ENCODE measurements around the gene TEX48.
A peak's percentile ranks its signal among the peaks of the same experiment; 100 is the strongest.

GRCh38 chr9:114621975-114622609 lies 59.9 kb downstream of the TEX48 start:
- TF ChIP-seq CTCF (IDR thresholded peaks at IDR 0.05) (no peak), POLR2AphosphoS5 (IDR thresholded peaks at IDR 0.05) (peak in 1 of 3 donors; percentile 40), POLR2A (IDR thresholded peaks at IDR 0.05) (no peak), EP300 (IDR thresholded peaks at IDR 0.05; ENCODE audit: low read depth) (no peak)

Data from transverse colon (tissue), 4 donors.